ENCODE measurements around the gene ANO1.

GRCh38 chr11:70087446-70088167, 9.5 kb downstream of the ANO1 start:
- TF ChIP-seq POLR2A (IDR thresholded peaks at IDR 0.05) (no peak), CTCF (IDR thresholded peaks at IDR 0.05) (no peak)
